ENCODE measurements around the gene PAPPA2.

Gene PAPPA2

GRCh38 chr1:176456795-176457194 is 6.2 kb upstream of the PAPPA2 start:
- Histone ChIP-seq H3K27ac (ENCODE audit: extremely low read depth, low read depth, low read length) (no peak overlapping the region), H3K36me3 (ENCODE audit: control insufficient read depth in 2 of 2, insufficient read depth in 1 of 2, low read length in 2 of 2) (no peaks in the 10 kb centered on the region), H3K4me3 (ENCODE audit: low read depth, low read length) (no peak overlapping the region), H3K9me3 (ENCODE audit: control insufficient read depth, insufficient read depth, low read depth, low read length) (no peaks in the 10 kb centered on the region), H3K4me1 (ENCODE audit: control insufficient read depth, insufficient read depth, low read length) (no peaks in the 10 kb centered on the region)
- CTCF ChIA-PET: no interaction called here
- TF ChIP-seq ZNF501 (tag by site-specific recombination; IDR thresholded peaks at IDR 0.05): no peak
- TF ChIP-seq ZNF239 (tag by site-specific recombination; IDR thresholded peaks at IDR 0.05): no peak
- TF ChIP-seq ZNF521 (tag by site-specific recombination; IDR thresholded peaks at IDR 0.05): no peak
- TF ChIP-seq ZNF560 (tag by site-specific recombination; IDR thresholded peaks at IDR 0.05; ENCODE audit: borderline replicate concordance): no peak
- no peak for TF ChIP-seq ZNF555 (tag by site-specific recombination; conservative IDR thresholded peaks at IDR 0.05)
- TF ChIP-seq ZNF184 (tag by site-specific recombination; IDR thresholded peaks at IDR 0.05): no peak
- no peak for TF ChIP-seq ZNF600 (tag by site-specific recombination; IDR thresholded peaks at IDR 0.05)
- no peak for TF ChIP-seq ZNF138 (tag by site-specific recombination; IDR thresholded peaks at IDR 0.05; ENCODE audit: borderline replicate concordance)
- no peak for TF ChIP-seq ZNF26 (tag by site-specific recombination; IDR thresholded peaks at IDR 0.05)
- no peak for TF ChIP-seq ZNF114 (tag by site-specific recombination; IDR thresholded peaks at IDR 0.05)
- TF ChIP-seq KLF10 (tag by site-specific recombination; IDR thresholded peaks at IDR 0.05): no peak
- no peak for TF ChIP-seq BCL6B (tag by site-specific recombination; IDR thresholded peaks at IDR 0.05)
- TF ChIP-seq ZNF433 (tag by site-specific recombination; IDR thresholded peaks at IDR 0.05; ENCODE audit: low read depth): no peak
- TF ChIP-seq TSHZ1 (tag by site-specific recombination; IDR thresholded peaks at IDR 0.05; ENCODE audit: borderline replicate concordance): no peak
- TF ChIP-seq ZBTB17 (tag by site-specific recombination; IDR thresholded peaks at IDR 0.05): no peak
- TF ChIP-seq ZNF16 (tag by site-specific recombination; IDR thresholded peaks at IDR 0.05; ENCODE audit: low read depth): no peak
- POLR2A ChIA-PET: no interaction called here

GRCh38 chr1:176460544-176461336 is 2.2 kb upstream of the PAPPA2 start:
- Histone ChIP-seq H3K9me3 (ENCODE audit: control insufficient read depth, insufficient read depth, low read depth, low read length) (no peaks in the 10 kb centered on the region), H3K4me3 (ENCODE audit: low read depth, low read length) (no peak overlapping the region), H3K36me3 (ENCODE audit: control insufficient read depth in 2 of 2, insufficient read depth in 1 of 2, low read length in 2 of 2) (no peaks in the 10 kb centered on the region), H3K4me1 (ENCODE audit: control insufficient read depth, insufficient read depth, low read length) (no peaks in the 10 kb centered on the region), H3K27ac (ENCODE audit: extremely low read depth, low read depth, low read length) (no peak overlapping the region)
- ChIA-PET CTCF (no interaction called here), POLR2A (no interaction called here)
- TF ChIP-seq ZNF707 (tag by site-specific recombination; IDR thresholded peaks at IDR 0.05): no peak
- TF ChIP-seq ZNF23 (tag by site-specific recombination; IDR thresholded peaks at IDR 0.05; ENCODE audit: borderline replicate concordance): no peak
- TF ChIP-seq ZNF645 (tag by site-specific recombination; IDR thresholded peaks at IDR 0.05): no peak
- no peak for TF ChIP-seq SETDB1 (IDR thresholded peaks at IDR 0.05; ENCODE audit: insufficient read length, low read length)
- TF ChIP-seq ZNF184 (tag by site-specific recombination; IDR thresholded peaks at IDR 0.05): no peak
- TF ChIP-seq, protein P1, sequence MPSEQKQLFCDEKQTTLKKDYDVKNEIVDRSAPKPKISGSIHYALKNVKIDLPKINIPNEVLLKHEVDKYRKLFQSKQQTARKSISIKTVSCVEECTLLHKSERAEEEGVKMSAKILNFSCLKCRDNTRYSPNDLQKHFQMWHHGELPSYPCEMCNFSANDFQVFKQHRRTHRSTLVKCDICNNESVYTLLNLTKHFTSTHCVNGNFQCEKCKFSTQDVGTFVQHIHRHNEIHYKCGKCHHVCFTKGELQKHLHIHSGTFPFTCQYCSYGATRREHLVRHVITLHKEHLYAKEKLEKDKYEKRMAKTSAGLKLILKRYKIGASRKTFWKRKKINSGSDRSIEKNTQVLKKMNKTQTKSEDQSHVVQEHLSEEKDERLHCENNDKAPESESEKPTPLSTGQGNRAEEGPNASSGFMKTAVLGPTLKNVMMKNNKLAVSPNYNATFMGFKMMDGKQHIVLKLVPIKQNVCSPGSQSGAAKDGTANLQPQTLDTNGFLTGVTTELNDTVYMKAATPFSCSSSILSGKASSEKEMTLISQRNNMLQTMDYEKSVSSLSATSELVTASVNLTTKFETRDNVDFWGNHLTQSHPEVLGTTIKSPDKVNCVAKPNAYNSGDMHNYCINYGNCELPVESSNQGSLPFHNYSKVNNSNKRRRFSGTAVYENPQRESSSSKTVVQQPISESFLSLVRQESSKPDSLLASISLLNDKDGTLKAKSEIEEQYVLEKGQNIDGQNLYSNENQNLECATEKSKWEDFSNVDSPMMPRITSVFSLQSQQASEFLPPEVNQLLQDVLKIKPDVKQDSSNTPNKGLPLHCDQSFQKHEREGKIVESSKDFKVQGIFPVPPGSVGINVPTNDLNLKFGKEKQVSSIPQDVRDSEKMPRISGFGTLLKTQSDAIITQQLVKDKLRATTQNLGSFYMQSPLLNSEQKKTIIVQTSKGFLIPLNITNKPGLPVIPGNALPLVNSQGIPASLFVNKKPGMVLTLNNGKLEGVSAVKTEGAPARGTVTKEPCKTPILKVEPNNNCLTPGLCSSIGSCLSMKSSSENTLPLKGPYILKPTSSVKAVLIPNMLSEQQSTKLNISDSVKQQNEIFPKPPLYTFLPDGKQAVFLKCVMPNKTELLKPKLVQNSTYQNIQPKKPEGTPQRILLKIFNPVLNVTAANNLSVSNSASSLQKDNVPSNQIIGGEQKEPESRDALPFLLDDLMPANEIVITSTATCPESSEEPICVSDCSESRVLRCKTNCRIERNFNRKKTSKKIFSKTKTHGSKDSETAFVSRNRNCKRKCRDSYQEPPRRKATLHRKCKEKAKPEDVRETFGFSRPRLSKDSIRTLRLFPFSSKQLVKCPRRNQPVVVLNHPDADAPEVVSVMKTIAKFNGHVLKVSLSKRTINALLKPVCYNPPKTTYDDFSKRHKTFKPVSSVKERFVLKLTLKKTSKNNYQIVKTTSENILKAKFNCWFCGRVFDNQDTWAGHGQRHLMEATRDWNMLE (tag by site-specific recombination; conservative IDR thresholded peaks at IDR 0.05; ENCODE audit: low read depth): no peak
- TF ChIP-seq OSR2 (tag by site-specific recombination; IDR thresholded peaks at IDR 0.05): no peak
